Liver (tissue), 9 donors: ENCODE results near the gene EP400. TPM values are rescaled to one million over a fixed set of nuclear protein-coding genes. Genes with fewer than 3 reads are reported as not detected.

Experiments used
- DNase-seq: peaks from one replicate; pipeline ENCODE4 v3.0.0-alpha.2; 2017; ENCODE audit warnings: low spot score
- H3K27ac ChIP-seq, 2 donors: one replicate each; pipeline ENCODE4 v1.7.0; 2013; ENCODE audit warnings: inconsistent platforms in 2 of 2, low read length in 2 of 2, control low read depth in 1 of 2, low read depth in 1 of 2, mild to moderate bottlenecking in 1 of 2
- H3K27me3 ChIP-seq, 4 donors: one replicate each; pipeline versions ENCODE4 v1.6.1 to v1.7.0; 2013; ENCODE audit warnings: low read length in 3 of 4, inconsistent platforms in 1 of 4, mild to moderate bottlenecking in 1 of 4, moderate library complexity in 1 of 4; ENCODE audit not compliant: control insufficient read depth in 4 of 4, insufficient read depth in 4 of 4
- H3K36me3 ChIP-seq, 4 donors: one replicate each; pipeline versions ENCODE4 v1.6.1 to v1.7.0; 2013; ENCODE audit warnings: low read length in 3 of 4, mild to moderate bottlenecking in 3 of 4, low read depth in 1 of 4, moderate library complexity in 1 of 4; ENCODE audit not compliant: control insufficient read depth in 4 of 4, insufficient read depth in 3 of 4
- H3K4me1 ChIP-seq, 4 donors: one replicate each; pipeline versions ENCODE4 v1.6.1 to v1.7.0; 2013; ENCODE audit warnings: low read length in 3 of 4, mild to moderate bottlenecking in 3 of 4, moderate library complexity in 1 of 4; ENCODE audit not compliant: control insufficient read depth in 4 of 4, insufficient read depth in 4 of 4
- H3K4me3 ChIP-seq, 3 donors: one replicate each; pipeline versions ENCODE4 v1.6.1 to v1.7.0; 2013; ENCODE audit warnings: low read length in 3 of 3, control low read depth in 1 of 3, low read depth in 1 of 3, mild to moderate bottlenecking in 1 of 3
- H3K9ac ChIP-seq, 2 donors: one replicate each; pipeline ENCODE4 v1.7.0; 2013; ENCODE audit warnings: low read length in 2 of 2, mild to moderate bottlenecking in 2 of 2, moderate library complexity in 2 of 2, control low read depth in 1 of 2, low read depth in 1 of 2
- H3K9me3 ChIP-seq, 4 donors: one replicate each; pipeline versions ENCODE4 v1.6.1 to v1.7.0; 2013; ENCODE audit warnings: low read length in 3 of 4; ENCODE audit not compliant: control insufficient read depth in 4 of 4
- FOXA2 ChIP-seq: IDR thresholded peaks from 2 replicates; pipeline ENCODE4 v1.6.1; 2016; ENCODE audit warnings: antibody characterized with exemption
- GABPA ChIP-seq, 2 donors: IDR thresholded peaks in 1 of 2; conservative IDR thresholded peaks in 1 of 2; 2 replicates each; pipeline ENCODE4 v1.6.1; 2016; ENCODE audit warnings: antibody characterized with exemption in 2 of 2, mild to moderate bottlenecking in 1 of 2, moderate library complexity in 1 of 2
- HNF4A ChIP-seq, 2 donors: conservative IDR thresholded peaks; 2 replicates each; pipeline ENCODE4 v1.6.1; 2016; ENCODE audit warnings: antibody characterized with exemption in 2 of 2, mild to moderate bottlenecking in 2 of 2
- HNF4G ChIP-seq: IDR thresholded peaks from 2 replicates; pipeline ENCODE4 v1.6.1; 2016; ENCODE audit warnings: antibody characterized with exemption
- JUND ChIP-seq, 2 donors: IDR thresholded peaks; 2 replicates each; pipeline ENCODE4 v1.6.1; 2016; ENCODE audit warnings: antibody characterized with exemption in 2 of 2
- NR2F2 ChIP-seq: IDR thresholded peaks from 2 replicates; pipeline ENCODE4 v1.6.1; 2016; ENCODE audit warnings: antibody characterized with exemption
- RAD21 ChIP-seq, 2 donors: IDR thresholded peaks; 2 replicates each; pipeline ENCODE4 v1.6.1; 2016; ENCODE audit warnings: antibody characterized with exemption in 2 of 2, mild to moderate bottlenecking in 2 of 2
- RXRA ChIP-seq, 2 donors: IDR thresholded peaks; 2 replicates each; pipeline ENCODE4 v1.6.1; 2017 to 2018; ENCODE audit warnings: antibody characterized with exemption in 2 of 2, mild to moderate bottlenecking in 1 of 2
- SP1 ChIP-seq: IDR thresholded peaks from 2 replicates; pipeline ENCODE4 v1.6.1; 2018; ENCODE audit warnings: antibody characterized with exemption, mild to moderate bottlenecking
- TAF1 ChIP-seq: conservative IDR thresholded peaks from 2 replicates; pipeline ENCODE4 v1.6.1; 2016; ENCODE audit warnings: antibody characterized with exemption, mild to moderate bottlenecking
- YY1 ChIP-seq: IDR thresholded peaks from 2 replicates; pipeline ENCODE4 v1.6.1; 2016; ENCODE audit warnings: antibody characterized with exemption, mild to moderate bottlenecking
- ZBTB33 ChIP-seq: IDR thresholded peaks from 2 replicates; pipeline ENCODE4 v1.6.1; 2016; ENCODE audit warnings: antibody characterized with exemption
- WGBS: extraction: QIAGEN DNeasy Blood & Tissue Kit; methylation state at CpG from one replicate; pipeline ENCODE4 v1.1.7; 2013; 5-methylcytosine and 5-hydroxymethylcytosine counted together
- polyA plus RNA-seq, 2 donors: library from polyadenylated mRNA; stranded (reverse) in 1 of 2; unstranded in 1 of 2; fragments of 200-250 nt in 1 of 2; fragments of >200 nt in 1 of 2; fragmentation: Nextera tagmentation in 1 of 2; extraction: Ambion mirVana in 1 of 2; gene quantifications; one replicate each; pipeline versions ENCODE4 v1.2.1 to v1.2.3, GENCODE V29; 2013 to 2015
- total RNA-seq, 2 donors: library from RNA; depleted of rRNA; stranded (reverse); fragments of >200 nt; gene quantifications; one replicate each; pipeline ENCODE4 v1.2.3, GENCODE V29; 2014
- TF ChIP-seq, protein P1 (sequence below): IDR thresholded peaks from 2 replicates; pipeline ENCODE4 v1.6.1; 2016; ENCODE audit warnings: antibody characterized with exemption
- TF ChIP-seq, protein P2 (sequence below): fragments of 150-350 bp; IDR thresholded peaks from 2 replicates; pipeline ENCODE4 v1.5.1; 2017; ENCODE audit warnings: improper control_type of control experiment, low read depth, low read length; ENCODE audit not compliant: missing input control
- TF ChIP-seq, protein P3 (sequence below): IDR thresholded peaks from 2 replicates; pipeline ENCODE4 v1.6.1; 2016; ENCODE audit warnings: antibody characterized with exemption, mild to moderate bottlenecking
- donor health status: healthy.
- donor health status: healthy.
- donor health status: healthy.
- donor health status: healthy.
- donor health status: healthy.

The EP400 gene
- total and polyA plus RNA-seq, 4 donors: 4.7 to 12.4 (median 7.1) TPM

DNA sequence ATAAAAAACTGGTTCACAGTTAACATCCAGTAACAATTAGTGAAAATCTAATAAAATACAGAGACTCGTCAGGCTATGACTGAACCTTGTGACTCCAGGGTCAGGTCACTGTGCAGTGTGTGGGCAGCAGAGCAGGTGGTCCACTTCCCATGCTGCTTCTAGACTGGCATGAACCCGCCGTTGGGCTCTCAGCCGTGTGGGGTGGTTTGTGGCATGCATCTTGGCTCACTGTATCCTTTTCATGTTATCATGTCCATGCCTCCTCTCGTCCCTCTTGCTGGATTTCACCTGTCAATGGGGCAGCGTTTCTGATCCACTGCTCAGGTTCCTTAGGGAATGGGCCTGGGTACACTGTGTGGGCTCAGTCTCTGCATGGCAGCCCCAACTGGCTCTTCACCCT is 57.3 kb downstream of the EP400 start (continued):
- TF ChIP-seq TAF1 (no peak), YY1 (no peak), RXRA (IDR thresholded peaks at IDR 0.05) (no peak), ZBTB33 (no peak), HNF4G (no peak)

GRCh38 chr12:132009336-132009859 is 59.7 kb downstream of the EP400 start:
- TF ChIP-seq, protein P1, sequence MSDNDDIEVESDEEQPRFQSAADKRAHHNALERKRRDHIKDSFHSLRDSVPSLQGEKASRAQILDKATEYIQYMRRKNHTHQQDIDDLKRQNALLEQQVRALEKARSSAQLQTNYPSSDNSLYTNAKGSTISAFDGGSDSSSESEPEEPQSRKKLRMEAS: no peak
- WGBS: 94% methylated on average over 5 of the region's 5 CpGs
- Histone ChIP-seq H3K27me3 (no peaks in the 10 kb centered on the region), H3K9ac (no peak overlapping the region), H3K9me3 (no peaks in the 10 kb centered on the region), H3K27ac (no peak overlapping the region), H3K36me3 (peaks cover 20 to 68% (median 40%) of the 10 kb centered on the region in 4 donors), H3K4me3 (no peak overlapping the region), H3K4me1 (no peaks in the 10 kb centered on the region)
- no peak for DNase-seq

- Histone ChIP-seq H3K9me3 (no peaks in the 10 kb centered on the region), H3K27ac (no peak overlapping the region), H3K9ac (no peak overlapping the region), H3K4me3 (no peak overlapping the region), H3K36me3 (peaks cover 24 to 76% (median 45%) of the 10 kb centered on the region in 4 donors), H3K4me1 (no peaks in the 10 kb centered on the region), H3K27me3 (no peaks in the 10 kb centered on the region)
- TF ChIP-seq NR2F2 (no peak), GABPA (IDR thresholded peaks at IDR 0.05 in 1 of 2, conservative IDR thresholded peaks at IDR 0.05 in 1 of 2) (no peak), RXRA (IDR thresholded peaks at IDR 0.05) (no peak), JUND (IDR thresholded peaks at IDR 0.05) (no peak), RAD21 (IDR thresholded peaks at IDR 0.05) (no peak), YY1 (no peak), SP1 (no peak), FOXA2 (no peak), HNF4G (no peak), HNF4A (conservative IDR thresholded peaks at IDR 0.05) (no peak)
- TF ChIP-seq, protein P2, sequence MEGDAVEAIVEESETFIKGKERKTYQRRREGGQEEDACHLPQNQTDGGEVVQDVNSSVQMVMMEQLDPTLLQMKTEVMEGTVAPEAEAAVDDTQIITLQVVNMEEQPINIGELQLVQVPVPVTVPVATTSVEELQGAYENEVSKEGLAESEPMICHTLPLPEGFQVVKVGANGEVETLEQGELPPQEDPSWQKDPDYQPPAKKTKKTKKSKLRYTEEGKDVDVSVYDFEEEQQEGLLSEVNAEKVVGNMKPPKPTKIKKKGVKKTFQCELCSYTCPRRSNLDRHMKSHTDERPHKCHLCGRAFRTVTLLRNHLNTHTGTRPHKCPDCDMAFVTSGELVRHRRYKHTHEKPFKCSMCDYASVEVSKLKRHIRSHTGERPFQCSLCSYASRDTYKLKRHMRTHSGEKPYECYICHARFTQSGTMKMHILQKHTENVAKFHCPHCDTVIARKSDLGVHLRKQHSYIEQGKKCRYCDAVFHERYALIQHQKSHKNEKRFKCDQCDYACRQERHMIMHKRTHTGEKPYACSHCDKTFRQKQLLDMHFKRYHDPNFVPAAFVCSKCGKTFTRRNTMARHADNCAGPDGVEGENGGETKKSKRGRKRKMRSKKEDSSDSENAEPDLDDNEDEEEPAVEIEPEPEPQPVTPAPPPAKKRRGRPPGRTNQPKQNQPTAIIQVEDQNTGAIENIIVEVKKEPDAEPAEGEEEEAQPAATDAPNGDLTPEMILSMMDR: no peak
- TF ChIP-seq, protein P3, sequence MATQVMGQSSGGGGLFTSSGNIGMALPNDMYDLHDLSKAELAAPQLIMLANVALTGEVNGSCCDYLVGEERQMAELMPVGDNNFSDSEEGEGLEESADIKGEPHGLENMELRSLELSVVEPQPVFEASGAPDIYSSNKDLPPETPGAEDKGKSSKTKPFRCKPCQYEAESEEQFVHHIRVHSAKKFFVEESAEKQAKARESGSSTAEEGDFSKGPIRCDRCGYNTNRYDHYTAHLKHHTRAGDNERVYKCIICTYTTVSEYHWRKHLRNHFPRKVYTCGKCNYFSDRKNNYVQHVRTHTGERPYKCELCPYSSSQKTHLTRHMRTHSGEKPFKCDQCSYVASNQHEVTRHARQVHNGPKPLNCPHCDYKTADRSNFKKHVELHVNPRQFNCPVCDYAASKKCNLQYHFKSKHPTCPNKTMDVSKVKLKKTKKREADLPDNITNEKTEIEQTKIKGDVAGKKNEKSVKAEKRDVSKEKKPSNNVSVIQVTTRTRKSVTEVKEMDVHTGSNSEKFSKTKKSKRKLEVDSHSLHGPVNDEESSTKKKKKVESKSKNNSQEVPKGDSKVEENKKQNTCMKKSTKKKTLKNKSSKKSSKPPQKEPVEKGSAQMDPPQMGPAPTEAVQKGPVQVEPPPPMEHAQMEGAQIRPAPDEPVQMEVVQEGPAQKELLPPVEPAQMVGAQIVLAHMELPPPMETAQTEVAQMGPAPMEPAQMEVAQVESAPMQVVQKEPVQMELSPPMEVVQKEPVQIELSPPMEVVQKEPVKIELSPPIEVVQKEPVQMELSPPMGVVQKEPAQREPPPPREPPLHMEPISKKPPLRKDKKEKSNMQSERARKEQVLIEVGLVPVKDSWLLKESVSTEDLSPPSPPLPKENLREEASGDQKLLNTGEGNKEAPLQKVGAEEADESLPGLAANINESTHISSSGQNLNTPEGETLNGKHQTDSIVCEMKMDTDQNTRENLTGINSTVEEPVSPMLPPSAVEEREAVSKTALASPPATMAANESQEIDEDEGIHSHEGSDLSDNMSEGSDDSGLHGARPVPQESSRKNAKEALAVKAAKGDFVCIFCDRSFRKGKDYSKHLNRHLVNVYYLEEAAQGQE: no peak
- TF ChIP-seq, protein P1: no peak
- WGBS: 91% methylated on average over 20 of the region's 20 CpGs
- no peak for DNase-seq
These were observed 63.3 kb downstream of the EP400 start for GRCh38 chr12:132012919-132013568.
